IMR-90 (cell line): ENCODE results near the gene FABP6. TPM values are rescaled to one million over a fixed set of nuclear protein-coding genes. Genes with fewer than 3 reads are reported as not detected.

Experiments
- MXI1 ChIP-seq: IDR thresholded peaks from 2 replicates; pipeline ENCODE4 v1.6.1; 2012; ENCODE audit warnings: low read depth, mild to moderate bottlenecking, low read length, moderate library complexity, borderline replicate concordance
- NFE2L2 ChIP-seq: fragments of 150-350 bp; IDR thresholded peaks from 2 replicates; pipeline ENCODE4 v1.6.1; 2016; ENCODE audit warnings: low read depth, mild to moderate bottlenecking, low read length
- RAD21 ChIP-seq: IDR thresholded peaks from 2 replicates; pipeline ENCODE4 v1.6.1; 2012; ENCODE audit warnings: low read length, improper control_type of control experiment
- polyA plus RNA-seq, 3 experiments: library from polyadenylated mRNA; depleted of rRNA; stranded (reverse); fragments of >200 nt; gene quantifications; 2 replicates each; pipeline ENCODE4 v1.2.3, GENCODE V29; 2012; ENCODE audit warnings: low replicate concordance in 1 of 3
- total RNA-seq: library from RNA; depleted of rRNA; stranded (reverse); fragments of >200 nt; gene quantifications from 2 replicates; pipeline ENCODE4 v1.2.3, GENCODE V29; 2012
- TF ChIP-seq, protein P1 (sequence below): fragments of 150-350 bp; IDR thresholded peaks from 2 replicates; pipeline ENCODE4 v1.6.1; 2016; ENCODE audit warnings: low read depth, mild to moderate bottlenecking, low read length, moderate library complexity, borderline replicate concordance

FABP6 gene
- total and polyA plus RNA-seq, 2 of the 4 experiments (the other 2 are of a cell fraction): not detected

DNA sequence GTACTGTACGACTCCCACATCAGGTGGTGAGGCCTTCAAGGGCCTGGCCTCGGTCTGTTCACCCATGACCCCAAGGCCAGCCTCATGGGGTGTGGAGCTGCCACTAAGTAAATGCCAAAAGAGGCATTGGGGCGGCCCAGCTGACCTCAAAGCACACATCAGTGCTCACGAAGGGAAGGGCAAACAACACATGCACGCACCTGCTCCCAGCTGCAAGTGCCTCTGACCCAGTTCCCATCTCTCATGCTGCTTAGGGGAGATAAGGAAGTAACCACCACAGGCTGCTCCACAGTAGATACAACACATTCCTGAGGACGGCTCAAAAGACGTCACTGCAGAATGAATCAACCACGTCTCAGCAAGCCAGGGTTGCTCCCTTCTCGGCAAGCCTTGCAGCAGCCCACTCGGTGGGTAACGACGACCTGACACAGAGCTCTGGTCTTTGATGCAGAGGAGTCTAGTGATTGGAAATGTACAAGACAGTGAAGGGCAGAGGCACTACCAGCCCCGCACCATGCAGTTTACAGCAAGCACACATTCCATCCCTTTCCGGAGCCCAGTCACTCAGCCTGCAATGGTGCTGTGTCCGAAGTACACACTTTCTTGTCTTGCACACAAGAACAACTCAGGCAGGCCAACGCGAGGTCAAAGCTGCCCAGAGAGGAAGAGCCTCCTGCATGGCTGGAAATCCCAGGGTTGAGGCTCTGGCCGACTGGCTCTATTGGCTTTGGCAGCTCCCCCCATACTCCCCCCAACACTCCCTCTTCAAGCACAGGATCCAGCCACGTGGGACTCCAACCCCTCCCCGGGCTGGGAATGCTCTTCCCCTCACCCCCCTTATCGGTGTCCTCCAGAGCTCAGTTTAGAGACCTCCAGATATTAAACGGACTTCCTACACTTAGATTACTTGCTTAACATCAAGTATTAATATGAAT lies 31.8 kb downstream of the FABP6 start (continued):
- TF ChIP-seq, protein P1, sequence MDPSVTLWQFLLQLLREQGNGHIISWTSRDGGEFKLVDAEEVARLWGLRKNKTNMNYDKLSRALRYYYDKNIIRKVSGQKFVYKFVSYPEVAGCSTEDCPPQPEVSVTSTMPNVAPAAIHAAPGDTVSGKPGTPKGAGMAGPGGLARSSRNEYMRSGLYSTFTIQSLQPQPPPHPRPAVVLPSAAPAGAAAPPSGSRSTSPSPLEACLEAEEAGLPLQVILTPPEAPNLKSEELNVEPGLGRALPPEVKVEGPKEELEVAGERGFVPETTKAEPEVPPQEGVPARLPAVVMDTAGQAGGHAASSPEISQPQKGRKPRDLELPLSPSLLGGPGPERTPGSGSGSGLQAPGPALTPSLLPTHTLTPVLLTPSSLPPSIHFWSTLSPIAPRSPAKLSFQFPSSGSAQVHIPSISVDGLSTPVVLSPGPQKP: no peak
- TF ChIP-seq RAD21 (peak; percentile 9; the same call in 1 of the 2 replicates), NFE2L2 (peak; percentile 25; the same call in 1 of the 2 replicates), MXI1 (0 out of 2 replicates have a peak, but pooled peaks have one; percentile 56)
